K562 (cell line): ENCODE results near the gene ZNF627. TPM values are rescaled to one million over a fixed set of nuclear protein-coding genes. Genes with fewer than 3 reads are reported as not detected.

Experiments
- ATAC-seq: fragments of 200-7000 bp; cut with Tn5 transposase; 3 replicates; pipeline ENCODE4 v1.9.1; 2020; ENCODE audit warnings: moderate library complexity
- BruUV-seq: library from RNA; stranded (reverse); fragments of 400-500 nt; replicated peaks from 2 replicates; lab custom pipeline; 2021; lab: Mats Ljungman, UMichigan
- CTCF ChIA-PET: fragments of 300-600 bp; formaldehyde crosslinking; extraction: SDS; loops from one replicate; lab custom pipeline; 2021; ENCODE audit warnings: low intra/inter-chr PET ratio; lab: Yijun Ruan, JAX
- POLR2A ChIA-PET: fragments of 300-600, 350-650 bp; sonication (Branson Sonifier 250); formaldehyde crosslinking; extraction: SDS; loops from one replicate; lab custom pipeline; 2021; ENCODE audit warnings: antibody characterized with exemption, inconsistent platforms; lab: Yijun Ruan, JAX
- DNase-seq, 4 experiments: peaks; one replicate each; pipeline versions ENCODE4 v3.0.0 to v3.0.0-alpha.2; 2011 to 2018; ENCODE audit warnings: low spot score in 3 of 4, mixed read lengths in 3 of 4; ENCODE audit errors: extremely low read depth in 1 of 4
- FAIRE-seq: peaks from 2 replicates; lab custom pipeline; 2011; peaks lifted over from hg19 to GRCh38; lab: Jason Lieb, UNC
- H2AFZ ChIP-seq: 2 replicates; pipeline ENCODE4 v1.6.0; 2011; ENCODE audit warnings: low read depth, low read length, control low read depth, inconsistent platforms
- H3K27ac ChIP-seq: fragments of 200-600 bp; 3 replicates; pipeline ENCODE4 v1.8.0; 2011; ENCODE audit warnings: low read depth, mild to moderate bottlenecking, control low read depth, inconsistent platforms, low read length, moderate library complexity, mixed read lengths; ENCODE audit errors: extremely low read depth
- H3K27me3 ChIP-seq, 2 experiments: fragments of 300-600 bp in 1 of 2; 2 replicates in 1 of 2; 3 replicates in 1 of 2; pipeline versions ENCODE4 v1.6.0 to v1.8.0; 2011; ENCODE audit warnings: inconsistent platforms in 2 of 2, low read length in 2 of 2, mild to moderate bottlenecking in 1 of 2, mixed read lengths in 1 of 2, moderate library complexity in 1 of 2; ENCODE audit not compliant: control insufficient read depth in 2 of 2, insufficient read depth in 2 of 2
- H3K36me3 ChIP-seq: fragments of 300-600 bp; 3 replicates; pipeline ENCODE4 v1.8.0; 2011; ENCODE audit warnings: mild to moderate bottlenecking, low read length, inconsistent platforms; ENCODE audit not compliant: control insufficient read depth, insufficient read depth
- H3K4me1 ChIP-seq, 2 experiments: fragments of 200-600 bp in 1 of 2; replicated peaks in 1 of 2; 2 replicates in 1 of 2; 3 replicates in 1 of 2; pipeline versions ENCODE4 v1.5.1 to v1.8.0; 2011; ENCODE audit warnings: inconsistent platforms in 2 of 2, low read length in 2 of 2, mild to moderate bottlenecking in 1 of 2, mixed read lengths in 1 of 2, moderate library complexity in 1 of 2; ENCODE audit not compliant: control insufficient read depth in 2 of 2, insufficient read depth in 2 of 2
- H3K4me2 ChIP-seq: 2 replicates; pipeline ENCODE4 v1.6.1; 2011; ENCODE audit warnings: low read length, control low read depth, inconsistent platforms, mixed read lengths; ENCODE audit not compliant: insufficient read depth
- H3K4me3 ChIP-seq: fragments of 200-600 bp; sonication (generic), shearing (Covaris generic); 2 replicates; pipeline ENCODE4 v1.5.1; 2016; ENCODE audit warnings: control low read depth, inconsistent platforms
- H3K79me2 ChIP-seq: fragments of 200-600 bp; 3 replicates; pipeline ENCODE4 v1.8.0; 2011; ENCODE audit warnings: low read length, inconsistent platforms; ENCODE audit not compliant: control insufficient read depth, insufficient read depth
- H3K9ac ChIP-seq, 2 experiments: 2 replicates each; pipeline versions ENCODE4 v1.6.0 to v1.6.1; 2011; ENCODE audit warnings: low read depth in 2 of 2, low read length in 2 of 2, control low read depth in 1 of 2, inconsistent platforms in 1 of 2, mild to moderate bottlenecking in 1 of 2, mixed read lengths in 1 of 2; ENCODE audit not compliant: insufficient read depth in 1 of 2
- H3K9me1 ChIP-seq: one replicate; pipeline ENCODE4 v1.6.0; 2011; ENCODE audit warnings: inconsistent platforms, mild to moderate bottlenecking, low read length, moderate library complexity; ENCODE audit not compliant: control insufficient read depth, insufficient read depth
- H3K9me3 ChIP-seq: replicated peaks from 2 replicates; pipeline ENCODE4 v1.5.1; 2011; ENCODE audit warnings: low read depth, low read length, inconsistent platforms; ENCODE audit not compliant: control insufficient read depth, insufficient read depth
- H4K20me1 ChIP-seq: replicated peaks from 2 replicates; pipeline ENCODE4 v1.6.1; 2011; ENCODE audit warnings: low read length, inconsistent platforms, mixed read lengths; ENCODE audit not compliant: control insufficient read depth, insufficient read depth
- C11orf30 ChIP-seq: fragments of 450-650 bp; IDR thresholded peaks from 2 replicates; pipeline ENCODE4 v1.6.1; 2016; ENCODE audit warnings: low read depth, mild to moderate bottlenecking
- JUN ChIP-seq, 2 experiments: sonication (generic) in 1 of 2; formaldehyde crosslinking in 1 of 2; IDR thresholded peaks; 2 replicates each; pipeline versions ENCODE4 v1.6.1 to v1.8.0; 2012 to 2022; ENCODE audit warnings: borderline replicate concordance in 2 of 2, mild to moderate bottlenecking in 2 of 2, improper control_type of control experiment in 1 of 2, low read depth in 1 of 2, low read length in 1 of 2, missing genetic modification reagents in 1 of 2
- KDM2B ChIP-seq: fragments of 250-450 bp; sonication (Bioruptor Pico); IDR thresholded peaks from 2 replicates; pipeline ENCODE4 v1.8.0; 2021; ENCODE audit warnings: mild to moderate bottlenecking, moderate library complexity
- NR2C1 ChIP-seq, 2 experiments: fragments of 450-650 bp; IDR thresholded peaks; 2 replicates each; pipeline ENCODE4 v1.6.1; 2017; ENCODE audit warnings: mild to moderate bottlenecking in 2 of 2, antibody characterized with exemption in 1 of 2, inconsistent platforms in 1 of 2, missing compliant biosample characterization in 1 of 2, missing genetic modification characterization in 1 of 2
- RBM25 ChIP-seq: fragments of 200-400 bp; formaldehyde crosslinking; IDR thresholded peaks from 2 replicates; pipeline ENCODE4 v1.6.1; 2018; ENCODE audit warnings: low read length, low read depth, moderate library complexity; ENCODE audit not compliant: severe bottlenecking
- SP1 ChIP-seq: sonication (generic); formaldehyde crosslinking; IDR thresholded peaks from 2 replicates; pipeline ENCODE4 v1.8.1; 2022; ENCODE audit warnings: mild to moderate bottlenecking, missing genetic modification reagents
- TEAD4 ChIP-seq, 2 experiments: sonication (generic) in 1 of 2; formaldehyde crosslinking in 1 of 2; IDR thresholded peaks; 2 replicates each; pipeline versions ENCODE4 v1.6.1 to v1.8.0; 2012 to 2022; ENCODE audit warnings: borderline replicate concordance in 1 of 2, inconsistent platforms in 1 of 2, low read length in 1 of 2, mild to moderate bottlenecking in 1 of 2, missing genetic modification reagents in 1 of 2
- TFAP4 ChIP-seq: sonication (generic); formaldehyde crosslinking; IDR thresholded peaks from 2 replicates; pipeline ENCODE4 v1.8.0; 2022; ENCODE audit warnings: missing genetic modification reagents, mild to moderate bottlenecking, moderate library complexity, borderline replicate concordance
- ZEB2 ChIP-seq: fragments of 450-650 bp; IDR thresholded peaks from 2 replicates; pipeline ENCODE4 v1.6.1; 2016
- ZNF274 ChIP-seq: IDR thresholded peaks from 2 replicates; pipeline ENCODE4 v1.6.1; 2011; ENCODE audit warnings: low read depth, mild to moderate bottlenecking, low read length, moderate library complexity, borderline replicate concordance
- ZNF324 ChIP-seq: fragments of 250-450 bp; sonication (Bioruptor Pico); IDR thresholded peaks from 2 replicates; pipeline ENCODE4 v1.4.0; 2020; ENCODE audit warnings: mild to moderate bottlenecking
- ZNF668 ChIP-seq: fragments of 250-450 bp; sonication (Bioruptor Pico); IDR thresholded peaks from 2 replicates; pipeline ENCODE4 v1.8.0; 2022; ENCODE audit warnings: mild to moderate bottlenecking, inconsistent platforms
- WGBS: fragments of 100-300 bp; shearing (Covaris generic); methylation state at CpG from one replicate; pipeline ENCODE4 v1.1.6; 2016; ENCODE audit warnings: low coverage, mixed read lengths; ENCODE audit not compliant: insufficient coverage; ENCODE audit errors: missing lambda C conversion rate; 5-methylcytosine and 5-hydroxymethylcytosine counted together
- in situ Hi-C: fragments of 300-500 bp; cut with MboI; formaldehyde crosslinking; loops from 4 replicates; pipeline ENCODE4 v1.15.0; 2018; ENCODE audit warnings: inconsistent platforms, mixed read lengths
- intact Hi-C: fragments of 100-400 bp; cut with micrococcal nuclease; formaldehyde crosslinking; loops from 2 replicates; pipeline ENCODE4 v1.14.2; 2022
- polyA plus RNA-seq, 8 experiments: library from polyadenylated mRNA; depleted of rRNA in 4 of 8; stranded (reverse) in 5 of 8; unstranded in 3 of 8; fragments of >200 nt; fragmentation: Nextera tagmentation in 2 of 8; fragmentation: Illumina TruSeq in 1 of 8; extraction: Ambion mirVana in 2 of 8; extraction: Trizol in 1 of 8; gene quantifications; 2 replicates each; pipeline versions ENCODE4 v1.2.1 to v1.2.3, GENCODE V29; 2011 to 2014; ENCODE audit warnings: inconsistent platforms in 1 of 8, missing spikeins in 1 of 8
- total RNA-seq, 7 experiments: library from RNA; depleted of rRNA in 6 of 7; stranded (reverse); fragments of >200 nt in 6 of 7; fragmentation: Illumina TruSeq in 2 of 7; extraction: Trizol in 2 of 7; gene quantifications; 2 replicates each; pipeline versions ENCODE4 v1.2.1 to v1.2.3, GENCODE V29; 2011 to 2021; ENCODE audit warnings: low replicate concordance in 1 of 7
- TF ChIP-seq, protein P1 (sequence below): fragments of 250-450 bp; sonication (Bioruptor Pico); IDR thresholded peaks from 2 replicates; pipeline ENCODE4 v1.8.0; 2021; ENCODE audit warnings: mild to moderate bottlenecking, moderate library complexity
- TF ChIP-seq, protein P2 (sequence below): fragments of 250-450 bp; sonication (Bioruptor Pico); IDR thresholded peaks from 2 replicates; pipeline ENCODE4 v1.8.0; 2021; ENCODE audit warnings: borderline replicate concordance, mild to moderate bottlenecking, moderate library complexity; ENCODE audit not compliant: poor library complexity, severe bottlenecking
- TF ChIP-seq, protein P3 (sequence below): sonication (generic); formaldehyde crosslinking; IDR thresholded peaks from 2 replicates; pipeline ENCODE4 v1.8.1; 2023; ENCODE audit warnings: mild to moderate bottlenecking, missing genetic modification reagents

The ZNF627 gene
- total and polyA plus RNA-seq, 9 of the 15 experiments (the other 6 are each of a cell fraction or from before 2014, with no cell fraction given) = 6.4 to 19.9 (median 10.6) TPM

GRCh38 chr19:11617180-11618062 lies 20.1 kb downstream of the ZNF627 start:
- ChIA-PET CTCF (no interaction called here), POLR2A (no interaction called here)
- FAIRE-seq (no peak), ATAC-seq (no peak), DNase-seq (no peak)
- H3K9me3 ChIP-seq = peaks cover 27% of the 10 kb centered on the region
- intact Hi-C loops (no loop called here), in situ Hi-C loops (no loop called here)
- H3K9ac ChIP-seq = no peak overlapping the region
- no peak overlapping the region for H3K4me3 ChIP-seq
- no peaks in the 10 kb centered on the region for H4K20me1 ChIP-seq
- no peaks in the 10 kb centered on the region for H3K9me1 ChIP-seq
- H3K36me3 ChIP-seq = peaks cover 72% of the 10 kb centered on the region
- peaks cover 8% of the 10 kb centered on the region for H3K79me2 ChIP-seq
- H3K27ac ChIP-seq = no peak overlapping the region
- H3K27me3 ChIP-seq = no peaks in the 10 kb centered on the region
- BruUV-seq = TSS peak; percentile 17
- no peak overlapping the region for H2AFZ ChIP-seq
- no peaks in the 10 kb centered on the region for H3K4me1 ChIP-seq
- 99% methylated on average over 19 of the region's 19 CpGs for WGBS
- H3K4me2 ChIP-seq = no peak overlapping the region
- TF ChIP-seq SP1 (CRISPR knock-in tag) (no peak), ZNF324 (CRISPR knock-in tag) (no peak), JUN (IDR thresholded peaks at IDR 0.05; ENCODE audit: borderline replicate concordance, low read depth, low read length) (peak; percentile 69; the same call in 1 of the 2 replicates), JUN (CRISPR knock-in tag; IDR thresholded peaks at IDR 0.05; ENCODE audit: borderline replicate concordance) (no peak), ZEB2 (peak; percentile 71), NR2C1 (IDR thresholded peaks at IDR 0.05) (no peak), NR2C1 (tag; IDR thresholded peaks at IDR 0.05) (no peak), KDM2B (no peak), ZNF274 (peak; percentile 68; the same call in 1 of the 2 replicates), TEAD4 (IDR thresholded peaks at IDR 0.05; ENCODE audit: low read length) (peak; percentile 20; the same call in 1 of the 2 replicates), TEAD4 (CRISPR knock-in tag; IDR thresholded peaks at IDR 0.05; ENCODE audit: borderline replicate concordance) (no peak), TFAP4 (CRISPR knock-in tag) (no peak), C11orf30 (no peak), ZNF668 (CRISPR knock-in tag) (no peak), RBM25 (peak; percentile 70)
- TF ChIP-seq, protein P1, sequence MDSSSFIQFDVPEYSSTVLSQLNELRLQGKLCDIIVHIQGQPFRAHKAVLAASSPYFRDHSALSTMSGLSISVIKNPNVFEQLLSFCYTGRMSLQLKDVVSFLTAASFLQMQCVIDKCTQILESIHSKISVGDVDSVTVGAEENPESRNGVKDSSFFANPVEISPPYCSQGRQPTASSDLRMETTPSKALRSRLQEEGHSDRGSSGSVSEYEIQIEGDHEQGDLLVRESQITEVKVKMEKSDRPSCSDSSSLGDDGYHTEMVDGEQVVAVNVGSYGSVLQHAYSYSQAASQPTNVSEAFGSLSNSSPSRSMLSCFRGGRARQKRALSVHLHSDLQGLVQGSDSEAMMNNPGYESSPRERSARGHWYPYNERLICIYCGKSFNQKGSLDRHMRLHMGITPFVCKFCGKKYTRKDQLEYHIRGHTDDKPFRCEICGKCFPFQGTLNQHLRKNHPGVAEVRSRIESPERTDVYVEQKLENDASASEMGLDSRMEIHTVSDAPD (CRISPR knock-in tag) = no peak
- TF ChIP-seq, protein P2, sequence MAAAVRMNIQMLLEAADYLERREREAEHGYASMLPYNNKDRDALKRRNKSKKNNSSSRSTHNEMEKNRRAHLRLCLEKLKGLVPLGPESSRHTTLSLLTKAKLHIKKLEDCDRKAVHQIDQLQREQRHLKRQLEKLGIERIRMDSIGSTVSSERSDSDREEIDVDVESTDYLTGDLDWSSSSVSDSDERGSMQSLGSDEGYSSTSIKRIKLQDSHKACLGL (CRISPR knock-in tag) = no peak
- TF ChIP-seq, protein P3, sequence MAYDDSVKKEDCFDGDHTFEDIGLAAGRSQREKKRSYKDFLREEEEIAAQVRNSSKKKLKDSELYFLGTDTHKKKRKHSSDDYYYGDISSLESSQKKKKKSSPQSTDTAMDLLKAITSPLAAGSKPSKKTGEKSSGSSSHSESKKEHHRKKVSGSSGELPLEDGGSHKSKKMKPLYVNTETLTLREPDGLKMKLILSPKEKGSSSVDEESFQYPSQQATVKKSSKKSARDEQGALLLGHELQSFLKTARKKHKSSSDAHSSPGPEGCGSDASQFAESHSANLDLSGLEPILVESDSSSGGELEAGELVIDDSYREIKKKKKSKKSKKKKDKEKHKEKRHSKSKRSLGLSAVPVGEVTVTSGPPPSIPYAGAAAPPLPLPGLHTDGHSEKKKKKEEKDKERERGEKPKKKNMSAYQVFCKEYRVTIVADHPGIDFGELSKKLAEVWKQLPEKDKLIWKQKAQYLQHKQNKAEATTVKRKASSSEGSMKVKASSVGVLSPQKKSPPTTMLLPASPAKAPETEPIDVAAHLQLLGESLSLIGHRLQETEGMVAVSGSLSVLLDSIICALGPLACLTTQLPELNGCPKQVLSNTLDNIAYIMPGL = no peak
